Stimulated activated CD8-positive, alpha-beta memory T cell treated with anti-CD3 and anti-CD28 coated beads, Interleukin-7, amount 100 ng/mL, for 24 hours (primary cell): ENCODE data around the gene CTNNB1.

Source experiments
- DNase-seq: peaks from one replicate; pipeline ENCODE4 v3.0.0-alpha.2; 2020; ENCODE audit warnings: low read depth

Gene CTNNB1

GRCh38 chr3:41192885-41193284, 6.4 kb upstream of the CTNNB1 start:
- DNase-seq: no peak

GRCh38 chr3:41193794-41194539, 5.3 kb upstream of the CTNNB1 start:
- no peak for DNase-seq

DNA sequence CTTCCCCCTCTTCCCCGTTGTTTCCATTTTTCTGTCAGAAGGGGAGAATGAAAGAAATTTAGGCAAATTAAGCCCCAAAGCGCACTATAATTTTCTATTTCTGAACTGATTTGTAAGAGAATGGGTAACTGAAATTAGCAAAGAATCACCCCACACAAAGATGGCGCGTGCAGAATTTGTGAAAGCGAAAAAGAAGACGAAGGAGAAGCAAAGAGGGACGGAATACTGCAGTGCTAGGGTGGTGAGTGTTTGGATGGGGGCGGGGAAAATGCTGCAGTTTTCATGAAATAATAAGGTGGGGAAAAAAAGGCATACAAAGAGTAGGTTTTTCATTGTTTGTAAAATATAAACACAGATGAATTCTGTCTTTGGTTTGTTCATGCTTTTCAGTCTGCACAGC, 4.6 kb upstream of the CTNNB1 start:
- no peak for DNase-seq

- DNase-seq: no peak
Measured at GRCh38 chr3:41195946-41196345, 3.4 kb upstream of the CTNNB1 start.

DNA sequence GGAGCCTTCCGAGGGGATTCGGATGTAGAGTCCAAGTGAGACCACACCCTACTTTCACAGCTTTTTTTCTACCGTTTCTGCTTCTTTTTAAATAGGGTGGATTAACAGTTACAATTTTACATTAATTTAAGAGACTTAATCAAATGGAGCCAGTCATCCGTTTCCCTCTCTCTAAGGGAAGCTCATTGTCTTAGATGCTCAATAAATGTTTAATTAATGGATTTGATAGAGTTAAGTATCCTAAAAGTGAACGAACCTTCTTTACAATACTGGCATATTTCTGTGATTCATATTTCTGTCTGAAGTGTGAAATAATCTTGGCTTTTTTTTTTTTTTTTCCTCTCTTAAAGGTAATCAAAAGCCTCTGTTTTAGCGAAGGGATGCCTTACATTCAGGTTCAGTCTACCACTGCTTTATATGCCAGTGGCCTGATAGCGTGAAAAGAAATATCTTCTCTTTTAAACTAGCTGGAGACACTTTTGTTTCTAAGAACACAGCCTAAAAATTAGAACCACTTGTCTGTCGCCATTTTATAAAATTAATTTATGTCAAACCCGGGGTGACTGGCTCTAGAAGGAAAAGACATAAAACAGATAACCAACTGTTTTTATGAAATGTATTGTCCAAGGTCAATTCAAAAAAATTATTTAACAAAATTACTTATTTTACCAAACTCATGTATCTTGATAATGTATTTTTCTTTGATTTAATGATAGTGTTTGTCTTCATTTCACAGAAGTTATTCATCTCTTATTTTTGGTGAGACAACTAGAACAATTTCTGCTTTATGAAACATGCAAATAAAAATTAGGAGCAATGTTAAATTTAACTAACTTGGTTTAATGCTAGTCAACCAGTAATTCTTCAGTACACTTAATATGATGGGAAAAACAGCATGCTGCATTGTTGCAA, 2.5 kb upstream of the CTNNB1 start:
- no peak for DNase-seq

- DNase-seq: no peak
Measured at GRCh38 chr3:41198046-41198445, 1.3 kb upstream of the CTNNB1 start.

DNA sequence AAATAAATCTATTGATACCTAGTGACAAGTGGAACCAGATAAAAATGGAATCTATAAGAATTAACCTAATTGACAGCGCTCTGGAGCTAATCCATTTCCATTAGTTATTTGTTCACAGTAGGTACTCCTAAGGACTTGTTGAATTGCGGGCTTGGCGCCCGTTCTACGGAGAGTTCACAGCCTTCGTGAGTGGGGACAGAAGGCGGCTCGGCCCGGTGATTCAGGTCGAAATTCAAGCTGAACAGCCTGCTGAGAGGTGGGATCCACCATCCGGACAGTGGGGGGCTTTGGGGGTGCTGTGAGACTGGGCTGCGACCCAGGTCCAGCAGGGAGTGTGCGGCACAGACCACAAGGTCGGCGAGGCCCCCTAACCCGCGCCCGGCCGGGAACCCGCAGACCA, 779 bp upstream of the CTNNB1 start:
- DNase-seq: no peak

GRCh38 chr3:41199866-41200668, 762 bp downstream of the CTNNB1 start:
- DNase-seq: no peak

- no peak for DNase-seq
Measured at GRCh38 chr3:41200669-41201021, 1.3 kb downstream of the CTNNB1 start.

- no peak for DNase-seq
Measured at GRCh38 chr3:41202075-41202833, 2.9 kb downstream of the CTNNB1 start.

DNA sequence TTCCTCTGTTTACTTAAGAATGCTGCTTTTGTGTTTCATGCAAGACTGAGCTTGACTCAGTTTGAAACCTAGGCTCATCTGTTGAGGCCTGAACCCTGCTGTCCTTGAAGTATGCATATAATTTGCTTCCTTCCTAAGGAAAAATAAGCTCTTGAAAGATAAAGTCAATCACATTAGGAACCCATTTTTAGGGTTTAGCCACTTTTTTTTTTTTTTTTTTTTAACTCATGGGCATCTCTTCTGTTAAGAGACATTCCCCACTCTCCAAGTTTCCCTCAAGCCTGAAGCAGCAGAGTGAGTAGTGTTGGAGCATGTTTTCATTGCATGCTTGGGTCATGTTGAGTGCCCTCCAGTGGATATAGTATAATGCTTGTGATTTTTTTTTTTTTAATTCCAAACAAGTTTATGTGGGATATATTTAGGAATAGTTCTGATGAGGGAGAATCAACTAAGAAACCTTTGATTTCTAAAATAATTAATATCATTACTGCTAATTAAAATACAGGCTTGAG, 3.6 kb downstream of the CTNNB1 start:
- no peak for DNase-seq

DNA sequence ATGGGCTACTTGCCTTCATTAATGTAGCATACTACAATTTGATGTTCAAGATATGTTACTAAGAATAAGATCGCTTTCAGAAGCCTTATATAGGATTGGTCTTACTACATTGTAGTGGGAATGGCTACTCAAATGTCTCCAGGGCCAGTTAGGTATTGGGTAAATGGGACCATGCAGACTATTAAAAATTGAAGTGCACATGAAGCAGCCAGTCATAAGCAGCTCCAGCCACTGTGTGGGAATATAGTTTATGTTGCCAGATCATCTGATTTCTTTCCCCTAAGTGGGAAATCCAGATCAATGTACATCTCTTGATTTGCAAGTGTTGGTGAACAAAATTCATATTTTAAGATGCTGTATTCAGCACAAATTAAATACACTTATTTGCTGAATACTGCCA, 5.1 kb downstream of the CTNNB1 start:
- DNase-seq: no peak

- DNase-seq: no peak
Measured at GRCh38 chr3:41205591-41205990, 6.3 kb downstream of the CTNNB1 start.

DNA sequence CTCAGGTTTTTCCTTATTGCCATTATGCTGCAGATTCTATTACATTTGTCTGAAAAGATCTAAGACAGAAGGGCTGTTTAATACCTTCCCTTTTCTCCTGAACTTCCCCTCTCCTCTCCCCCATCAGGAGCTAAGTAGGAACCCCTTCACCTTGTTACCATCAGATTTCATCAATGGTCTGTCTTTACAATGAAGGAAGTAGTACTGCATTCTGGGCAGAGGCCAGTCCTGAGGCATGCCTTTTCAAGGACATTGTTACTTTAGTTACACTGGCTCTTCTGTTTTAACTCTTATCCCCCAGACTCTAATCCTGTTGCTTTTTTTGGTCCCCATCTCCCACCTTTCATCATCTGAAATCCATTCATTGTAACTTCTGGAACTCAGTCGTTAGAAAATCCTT, 8.1 kb downstream of the CTNNB1 start:
- no peak for DNase-seq

GRCh38 chr3:41208507-41209220, 9.4 kb downstream of the CTNNB1 start:
- DNase-seq: no peak

DNA sequence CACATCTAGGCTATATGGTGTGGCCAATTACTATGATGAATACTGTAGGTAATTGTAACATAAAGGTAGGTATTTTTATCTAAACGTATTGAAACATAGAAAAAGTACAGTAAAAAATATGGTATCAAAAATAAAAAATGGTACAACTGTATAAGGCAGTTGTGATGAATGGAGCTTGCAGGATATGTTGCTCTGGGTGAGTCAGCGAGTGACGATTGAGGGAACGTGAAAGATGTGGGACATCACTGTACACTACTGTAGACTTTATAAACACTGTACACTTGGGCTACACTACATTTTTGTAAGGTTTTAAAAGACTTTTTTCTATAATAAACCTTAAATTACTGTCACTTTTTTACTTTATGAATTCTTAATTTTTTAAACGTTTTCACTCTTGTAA, 10.3 kb downstream of the CTNNB1 start:
- no peak for DNase-seq

- no peak for DNase-seq
Measured at GRCh38 chr3:41210966-41211365, 11.7 kb downstream of the CTNNB1 start.

DNA sequence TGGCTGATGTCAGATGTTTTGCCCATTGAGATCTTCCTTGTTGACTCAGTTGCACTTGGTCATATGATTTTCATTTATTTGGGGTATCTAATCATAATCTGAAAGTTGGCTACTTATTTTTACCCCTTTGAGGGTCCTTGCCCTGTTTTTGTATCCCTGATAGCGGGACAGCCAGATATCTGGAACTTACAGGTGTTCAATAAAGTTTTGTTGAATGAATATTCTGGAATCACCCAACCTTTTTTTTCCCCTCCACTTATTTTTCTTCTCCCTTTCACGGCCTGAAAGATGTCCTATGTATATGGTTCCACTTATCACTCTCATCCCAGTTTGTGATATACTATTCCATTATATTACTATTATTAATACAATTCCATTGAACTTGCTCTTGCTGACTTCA, 12.8 kb downstream of the CTNNB1 start:
- no peak for DNase-seq

- no peak for DNase-seq
Measured at GRCh38 chr3:41213588-41213987, 14.3 kb downstream of the CTNNB1 start.

DNA sequence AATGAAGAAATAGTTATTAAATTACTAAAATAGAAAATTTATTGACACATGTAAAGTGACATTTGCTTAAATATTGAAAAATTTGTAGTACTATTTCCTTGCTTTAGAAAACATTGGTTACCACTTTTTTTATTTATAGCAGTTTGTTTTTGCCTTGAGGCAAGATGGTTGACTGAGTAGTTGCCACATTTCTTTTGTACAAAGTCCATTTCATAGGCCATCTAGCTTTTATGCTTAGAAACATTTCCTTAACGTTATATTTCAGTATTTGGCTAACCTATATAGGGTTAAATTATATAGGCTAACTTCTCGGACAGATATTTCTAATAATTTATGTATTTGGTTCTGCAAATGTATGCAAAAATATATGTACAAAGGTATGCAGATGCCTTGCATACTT, 17.1 kb downstream of the CTNNB1 start:
- no peak for DNase-seq

DNA sequence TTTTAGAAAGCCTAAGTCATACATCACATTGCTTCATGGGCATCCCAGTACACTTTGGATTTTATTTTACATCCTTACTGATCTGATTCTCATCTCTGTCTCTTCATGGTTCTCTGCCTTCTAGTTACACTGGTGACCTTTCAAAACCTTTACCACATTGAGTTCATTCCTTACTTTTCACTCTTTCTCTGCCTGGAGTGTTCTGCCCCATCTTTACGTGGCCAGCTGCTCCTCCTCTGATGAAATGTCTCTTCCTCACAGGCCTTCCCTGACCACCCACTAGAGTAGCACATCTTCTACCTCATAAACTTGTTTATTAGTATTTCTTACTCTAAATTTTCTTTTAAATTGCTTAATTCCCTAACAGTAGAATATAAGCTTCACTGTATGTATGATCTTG, 17.7 kb downstream of the CTNNB1 start:
- DNase-seq: no peak
